Astrocyte (in vitro differentiated cells and primary cell): Measurements from ENCODE around the gene NCOR1.

Experiments
- EZH2 ChIP-seq: IDR thresholded peaks from 2 replicates; pipeline ENCODE4 v1.6.1; 2012; ENCODE audit warnings: mild to moderate bottlenecking, low read length, inconsistent platforms; ENCODE audit not compliant: insufficient read depth
- TF ChIP-seq, protein P1 (sequence below): IDR thresholded peaks from 2 replicates; pipeline ENCODE4 v1.5.1; 2011; ENCODE audit warnings: low read depth, mild to moderate bottlenecking, inconsistent platforms, low read length, moderate library complexity; ENCODE audit not compliant: insufficient read depth

DNA sequence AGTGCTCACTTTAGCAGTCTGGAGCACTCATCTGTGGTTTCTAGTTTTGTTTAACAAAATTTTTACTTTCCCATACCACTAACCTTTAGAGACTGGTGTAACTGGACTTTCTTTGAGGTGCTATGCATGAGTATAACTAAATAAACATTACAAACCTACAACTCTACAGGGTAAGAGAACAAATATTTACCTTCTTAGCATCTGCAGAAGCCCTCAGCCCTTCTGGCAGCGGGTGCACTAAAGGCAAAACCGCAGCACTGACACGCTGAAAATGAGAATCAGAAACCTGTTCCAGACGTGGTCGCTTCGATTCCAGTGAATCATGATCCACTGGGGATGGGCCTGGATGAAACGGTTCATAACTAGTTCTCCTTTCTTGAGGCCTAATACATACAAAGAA lies 43.7 kb downstream of the NCOR1 start:
- TF ChIP-seq, protein P1, sequence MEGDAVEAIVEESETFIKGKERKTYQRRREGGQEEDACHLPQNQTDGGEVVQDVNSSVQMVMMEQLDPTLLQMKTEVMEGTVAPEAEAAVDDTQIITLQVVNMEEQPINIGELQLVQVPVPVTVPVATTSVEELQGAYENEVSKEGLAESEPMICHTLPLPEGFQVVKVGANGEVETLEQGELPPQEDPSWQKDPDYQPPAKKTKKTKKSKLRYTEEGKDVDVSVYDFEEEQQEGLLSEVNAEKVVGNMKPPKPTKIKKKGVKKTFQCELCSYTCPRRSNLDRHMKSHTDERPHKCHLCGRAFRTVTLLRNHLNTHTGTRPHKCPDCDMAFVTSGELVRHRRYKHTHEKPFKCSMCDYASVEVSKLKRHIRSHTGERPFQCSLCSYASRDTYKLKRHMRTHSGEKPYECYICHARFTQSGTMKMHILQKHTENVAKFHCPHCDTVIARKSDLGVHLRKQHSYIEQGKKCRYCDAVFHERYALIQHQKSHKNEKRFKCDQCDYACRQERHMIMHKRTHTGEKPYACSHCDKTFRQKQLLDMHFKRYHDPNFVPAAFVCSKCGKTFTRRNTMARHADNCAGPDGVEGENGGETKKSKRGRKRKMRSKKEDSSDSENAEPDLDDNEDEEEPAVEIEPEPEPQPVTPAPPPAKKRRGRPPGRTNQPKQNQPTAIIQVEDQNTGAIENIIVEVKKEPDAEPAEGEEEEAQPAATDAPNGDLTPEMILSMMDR, result no peak
- TF ChIP-seq EZH2, result no peak
